Colonic mucosa (tissue), 4 donors: Measurements from ENCODE around the gene ARL5B. TPM values are rescaled to one million over a fixed set of nuclear protein-coding genes. Genes with fewer than 3 reads are reported as not detected.
A peak's percentile ranks its signal among the peaks of the same experiment; 100 is the strongest.

ENCODE experiments used
- DNase-seq: peaks from one replicate; pipeline ENCODE4 v3.0.0-alpha.2; 2020
- H3K27ac ChIP-seq: fragments of 200-600 bp; one replicate; pipeline ENCODE4 v1.8.0; 2021
- H3K27me3 ChIP-seq: fragments of 200-600 bp; one replicate; pipeline ENCODE4 v1.8.0; 2021
- H3K36me3 ChIP-seq: fragments of 200-600 bp; one replicate; pipeline ENCODE4 v1.8.0; 2021
- H3K4me1 ChIP-seq: fragments of 200-600 bp; one replicate; pipeline ENCODE4 v1.8.0; 2021; ENCODE audit warnings: mild to moderate bottlenecking
- H3K4me3 ChIP-seq: fragments of 200-600 bp; one replicate; pipeline ENCODE4 v1.8.0; 2021
- H3K9ac ChIP-seq, 2 donors: one replicate each; pipeline ENCODE4 v1.7.0; 2013; ENCODE audit warnings: control low read depth in 2 of 2, low read depth in 2 of 2, low read length in 2 of 2
- H3K9me3 ChIP-seq: fragments of 200-600 bp; one replicate; pipeline ENCODE4 v1.8.0; 2021
- intact Hi-C: fragments of 100-400 bp; cut with DNase I; formaldehyde crosslinking; loops from one replicate; pipeline ENCODE4 v1.14.1; 2022
- total RNA-seq, 2 donors: library from RNA; stranded (reverse); fragmentation: NEBNext Ultra II Directional in 1 of 2; extraction: Animal tissue kit (Norgen Biotek cat#: 25700) in 1 of 2; gene quantifications; one replicate each; pipeline ENCODE4 v1.2.1, GENCODE V29; 2021
- TF ChIP-seq, protein P1 (sequence below): fragments of 200-600 bp; IDR thresholded peaks from one replicate; pipeline ENCODE4 v1.8.0; 2022; ENCODE audit warnings: antibody characterized with exemption, mild to moderate bottlenecking
- donor health status: healthy.
- donor health status: DM: no; HTN: no; CAD: no.
- donor health status: DM: no; HTN: no; CAD: no.

ARL5B gene, protein sequence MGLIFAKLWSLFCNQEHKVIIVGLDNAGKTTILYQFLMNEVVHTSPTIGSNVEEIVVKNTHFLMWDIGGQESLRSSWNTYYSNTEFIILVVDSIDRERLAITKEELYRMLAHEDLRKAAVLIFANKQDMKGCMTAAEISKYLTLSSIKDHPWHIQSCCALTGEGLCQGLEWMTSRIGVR
- 10 to 100 TPM; 14.0 to 31.2 TPM for total RNA-seq

DNA sequence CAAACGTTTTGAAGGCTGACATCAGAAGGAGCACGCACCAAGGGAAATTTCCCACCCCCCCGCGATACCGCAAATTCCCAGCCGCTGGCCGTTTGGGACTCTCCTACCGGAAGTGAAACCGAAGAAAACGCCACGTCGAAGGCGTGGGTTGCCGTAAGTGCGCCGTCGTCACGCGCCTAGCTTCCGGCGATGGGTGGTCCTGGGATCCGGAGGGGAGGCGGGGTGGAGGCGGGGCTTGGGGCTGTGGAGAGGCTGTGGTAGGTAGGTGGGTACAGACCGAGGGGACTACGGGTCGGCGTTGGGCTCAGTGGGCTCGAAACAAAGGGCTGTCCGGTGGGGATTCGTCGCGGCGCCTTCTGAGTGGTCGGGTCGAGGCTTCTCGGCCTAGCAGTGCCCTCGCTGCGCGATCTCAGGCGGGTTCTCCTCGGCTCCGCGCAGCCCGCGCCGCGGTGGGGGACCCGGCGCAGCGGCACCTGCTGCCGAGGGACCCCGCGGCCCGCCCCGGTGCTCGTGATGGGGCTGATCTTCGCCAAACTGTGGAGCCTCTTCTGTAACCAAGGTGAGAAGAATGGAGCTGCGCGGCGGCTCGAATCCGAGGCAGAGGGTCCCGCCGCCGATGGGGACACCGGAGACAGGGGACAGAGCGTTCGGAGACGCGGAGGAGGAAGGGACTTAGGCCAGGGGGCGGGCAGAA, at the start of gene ARL5B:
TSS of gene ARL5B (plus strand) at position 307 of the 694 bp plus-strand sequence. CDS start at position 514, 207 bp downstream.
- peak within 1 kb of the TSS; percentile 83 to 92 for H3K9ac ChIP-seq
- no peaks in the 10 kb centered on the region for H3K9me3 ChIP-seq
- peak within 1 kb of the TSS; percentile 97 for H3K27ac ChIP-seq
- no peaks in the 10 kb centered on the region for H3K36me3 ChIP-seq
- intact Hi-C loops = no loop called here
- no peaks in the 10 kb centered on the region for H3K27me3 ChIP-seq
- peak within 1 kb of the TSS; percentile 87 for H3K4me3 ChIP-seq
- peaks cover 12% of the 10 kb centered on the region for H3K4me1 ChIP-seq
- TF ChIP-seq, protein P1, sequence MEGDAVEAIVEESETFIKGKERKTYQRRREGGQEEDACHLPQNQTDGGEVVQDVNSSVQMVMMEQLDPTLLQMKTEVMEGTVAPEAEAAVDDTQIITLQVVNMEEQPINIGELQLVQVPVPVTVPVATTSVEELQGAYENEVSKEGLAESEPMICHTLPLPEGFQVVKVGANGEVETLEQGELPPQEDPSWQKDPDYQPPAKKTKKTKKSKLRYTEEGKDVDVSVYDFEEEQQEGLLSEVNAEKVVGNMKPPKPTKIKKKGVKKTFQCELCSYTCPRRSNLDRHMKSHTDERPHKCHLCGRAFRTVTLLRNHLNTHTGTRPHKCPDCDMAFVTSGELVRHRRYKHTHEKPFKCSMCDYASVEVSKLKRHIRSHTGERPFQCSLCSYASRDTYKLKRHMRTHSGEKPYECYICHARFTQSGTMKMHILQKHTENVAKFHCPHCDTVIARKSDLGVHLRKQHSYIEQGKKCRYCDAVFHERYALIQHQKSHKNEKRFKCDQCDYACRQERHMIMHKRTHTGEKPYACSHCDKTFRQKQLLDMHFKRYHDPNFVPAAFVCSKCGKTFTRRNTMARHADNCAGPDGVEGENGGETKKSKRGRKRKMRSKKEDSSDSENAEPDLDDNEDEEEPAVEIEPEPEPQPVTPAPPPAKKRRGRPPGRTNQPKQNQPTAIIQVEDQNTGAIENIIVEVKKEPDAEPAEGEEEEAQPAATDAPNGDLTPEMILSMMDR = no peak
- DNase-seq = peak; percentile 99

DNA sequence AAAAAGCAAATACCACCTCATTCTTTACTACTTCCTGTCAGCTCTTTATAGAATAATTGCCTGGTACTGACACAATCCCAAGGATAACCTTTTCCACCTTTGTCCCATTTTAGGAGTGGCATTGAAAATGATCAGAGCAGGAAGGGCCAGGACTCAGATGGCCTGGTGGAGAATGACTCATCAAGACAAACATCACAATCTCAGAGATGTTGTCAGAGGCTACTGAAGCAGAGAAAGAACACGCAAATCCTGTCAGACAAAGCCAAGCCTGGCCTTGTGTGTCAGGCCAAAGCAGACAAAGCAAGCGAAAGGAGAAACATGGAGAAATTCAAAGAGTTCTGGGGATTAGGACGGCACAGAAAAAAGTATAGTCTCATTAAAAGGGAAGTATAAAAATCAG, 48.7 kb upstream of the ARL5B start:
- H3K36me3 ChIP-seq = no peaks in the 10 kb centered on the region
- H3K9ac ChIP-seq = no peak overlapping the region
- H3K27me3 ChIP-seq = no peaks in the 10 kb centered on the region
- TF ChIP-seq, protein P1 = no peak
- DNase-seq = peak; percentile 47
- intact Hi-C loops = no loop called here
- H3K4me1 ChIP-seq = no peaks in the 10 kb centered on the region
- H3K4me3 ChIP-seq = no peak overlapping the region
- H3K9me3 ChIP-seq = no peaks in the 10 kb centered on the region
- H3K27ac ChIP-seq = peak overlapping the region; percentile 38

DNA sequence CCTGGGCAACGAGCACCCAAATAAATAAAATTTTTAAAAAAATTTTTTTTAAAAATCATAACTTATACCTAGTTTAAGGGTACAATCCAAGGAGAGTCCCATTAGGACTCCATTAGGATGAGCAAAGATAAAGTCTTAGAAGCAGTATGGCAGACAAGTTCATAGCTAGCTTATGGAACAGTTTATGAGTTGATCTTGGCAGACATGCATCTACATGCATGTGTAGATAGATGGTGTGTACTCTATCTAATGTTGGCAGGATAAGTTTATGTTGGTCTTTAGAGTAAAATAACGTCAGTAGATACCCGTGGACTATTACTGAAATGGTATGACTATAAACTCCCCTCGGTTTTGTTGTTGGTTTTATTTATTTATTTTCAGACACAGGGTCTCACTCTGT, 48.1 kb upstream of the ARL5B start:
- H3K9me3 ChIP-seq = no peaks in the 10 kb centered on the region
- no peak overlapping the region for H3K9ac ChIP-seq
- no peaks in the 10 kb centered on the region for H3K4me1 ChIP-seq
- H3K4me3 ChIP-seq = no peak overlapping the region
- TF ChIP-seq, protein P1 = no peak
- no peak for DNase-seq
- no peaks in the 10 kb centered on the region for H3K27me3 ChIP-seq
- H3K36me3 ChIP-seq = no peaks in the 10 kb centered on the region
- intact Hi-C loops = no loop called here
- H3K27ac ChIP-seq = peak overlapping the region; percentile 38

DNA sequence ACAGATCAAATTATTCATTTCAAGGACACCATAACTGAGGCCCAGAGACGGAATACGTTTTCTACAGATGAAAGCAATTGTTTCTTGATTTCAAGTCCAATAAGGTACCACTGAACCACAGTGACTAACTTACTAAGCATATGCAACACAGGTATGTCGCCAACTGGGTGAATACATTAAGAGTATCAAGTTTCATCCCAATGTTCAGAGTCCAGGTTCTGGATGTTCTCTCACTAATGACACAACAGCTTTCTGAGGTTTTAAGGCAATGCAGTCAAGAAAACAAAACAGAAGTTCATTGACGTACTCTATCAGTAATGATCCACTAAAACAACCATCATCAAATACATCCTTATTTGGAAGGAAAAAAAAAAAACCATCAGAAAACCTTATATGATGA, 43.6 kb upstream of the ARL5B start:
- TF ChIP-seq, protein P1 = no peak
- H3K4me3 ChIP-seq = no peak overlapping the region
- no peaks in the 10 kb centered on the region for H3K4me1 ChIP-seq
- intact Hi-C loops = no loop called here
- no peak for DNase-seq
- H3K36me3 ChIP-seq = no peaks in the 10 kb centered on the region
- H3K27me3 ChIP-seq = no peaks in the 10 kb centered on the region
- no peak overlapping the region for H3K9ac ChIP-seq
- no peaks in the 10 kb centered on the region for H3K9me3 ChIP-seq
- no peak overlapping the region for H3K27ac ChIP-seq

DNA sequence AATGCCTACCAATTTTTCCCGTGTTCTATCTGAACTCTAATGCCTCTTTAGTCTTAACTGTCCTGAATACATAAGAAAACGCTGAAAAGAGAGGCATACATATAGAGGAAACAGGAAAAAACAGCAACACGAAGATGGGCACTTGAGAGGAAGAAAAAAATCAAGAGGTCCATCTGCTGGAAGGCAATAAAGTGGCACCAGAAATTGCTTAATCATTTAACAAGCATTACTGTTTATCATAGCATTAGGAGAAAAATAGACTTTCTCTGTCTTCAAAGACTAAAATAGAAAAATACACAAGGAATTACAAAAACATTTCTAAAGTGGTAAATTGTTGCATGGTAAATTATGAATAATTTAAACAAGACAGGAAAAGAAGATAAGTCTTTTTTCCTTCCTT, 42.9 kb upstream of the ARL5B start:
- Histone ChIP-seq H3K9me3 (no peaks in the 10 kb centered on the region), H3K4me3 (no peak overlapping the region), H3K4me1 (no peaks in the 10 kb centered on the region), H3K27ac (no peak overlapping the region), H3K9ac (no peak overlapping the region), H3K36me3 (no peaks in the 10 kb centered on the region), H3K27me3 (no peaks in the 10 kb centered on the region)
- intact Hi-C loops = no loop called here
- no peak for DNase-seq
- TF ChIP-seq, protein P1 = no peak
